HTERT RPE-1 (cell line): ENCODE data around the gene BTBD2.

ENCODE experiments used
- in situ Hi-C: fragments of 300-500 bp; cut with MboI; formaldehyde crosslinking; loops from 4 replicates; pipeline ENCODE4 v1.14.3; 2020; ENCODE audit warnings: low sequenced_read_pairs

The BTBD2 gene

GRCh38 chr19:2050991-2051772, 35.7 kb upstream of the BTBD2 start, which contains the start of gene MKNK2:
Gene MKNK2 (minus strand): TSS chr19:2051244. CDS start chr19:2050851, 393 bp downstream.
- in situ Hi-C loops, result no loop called here

GRCh38 chr19:2050349-2050990, 35.0 kb upstream of the BTBD2 start:
- in situ Hi-C loops, result no loop called here

- in situ Hi-C loops, result no loop called here
Observed at GRCh38 chr19:2049741-2050348, 34.3 kb upstream of the BTBD2 start.

GRCh38 chr19:2048959-2049740, 33.6 kb upstream of the BTBD2 start:
- in situ Hi-C loops, result no loop called here

GRCh38 chr19:2048104-2048958, 32.8 kb upstream of the BTBD2 start:
- in situ Hi-C loops, result no loop called here

- in situ Hi-C loops, result no loop called here
Observed at GRCh38 chr19:2047449-2048103, 32.1 kb upstream of the BTBD2 start.

DNA sequence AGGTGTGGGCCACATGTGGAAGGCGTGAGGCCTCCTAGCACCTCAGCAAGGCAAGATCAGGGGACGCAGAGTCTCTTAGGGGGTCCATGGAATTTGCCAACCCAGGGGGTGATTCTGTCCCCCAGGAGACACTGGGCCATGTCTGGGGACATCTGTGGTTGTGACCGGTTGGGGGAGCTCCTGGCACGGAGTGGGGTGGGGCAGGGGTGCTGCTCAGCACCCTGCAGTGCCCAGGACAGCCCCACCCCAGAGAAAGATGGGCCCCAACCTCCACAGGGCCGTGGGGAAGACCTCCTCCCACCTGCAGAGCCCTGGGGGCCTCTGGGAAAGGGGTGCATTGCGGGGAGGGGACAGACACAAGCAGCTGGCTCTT, 31.5 kb upstream of the BTBD2 start:
- in situ Hi-C loops, result no loop called here

- in situ Hi-C loops, result no loop called here
Observed at GRCh38 chr19:2046046-2046907, 30.8 kb upstream of the BTBD2 start.

DNA sequence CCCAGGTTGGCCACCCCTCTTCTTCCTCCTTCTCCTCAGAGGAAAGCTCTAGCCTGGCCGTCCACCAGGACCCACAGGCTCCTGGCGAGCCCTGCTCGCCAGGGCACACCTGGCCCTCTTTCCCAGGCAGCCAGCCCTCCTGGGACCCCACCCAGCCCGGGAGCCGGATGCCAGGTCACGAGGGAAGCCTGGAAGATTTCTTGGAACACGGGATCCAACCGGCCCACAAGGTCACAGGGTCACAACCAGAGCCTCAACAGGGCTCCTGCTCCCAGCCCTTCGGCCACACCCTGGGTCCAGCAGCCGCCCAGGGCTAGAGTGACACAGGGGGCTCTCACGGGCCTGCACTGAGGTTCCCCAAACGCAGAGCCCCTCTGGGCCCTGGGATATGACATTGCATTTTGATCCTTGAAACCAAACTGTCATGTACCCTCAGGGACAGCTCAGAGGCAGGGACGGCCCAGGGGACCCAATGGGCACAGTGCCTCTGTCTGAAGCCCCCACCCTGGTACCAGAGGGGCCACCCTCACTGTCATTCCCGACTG, 30.1 kb upstream of the BTBD2 start:
- in situ Hi-C loops, result no loop called here

GRCh38 chr19:2044709-2045500, 29.4 kb upstream of the BTBD2 start:
- in situ Hi-C loops, result no loop called here

DNA sequence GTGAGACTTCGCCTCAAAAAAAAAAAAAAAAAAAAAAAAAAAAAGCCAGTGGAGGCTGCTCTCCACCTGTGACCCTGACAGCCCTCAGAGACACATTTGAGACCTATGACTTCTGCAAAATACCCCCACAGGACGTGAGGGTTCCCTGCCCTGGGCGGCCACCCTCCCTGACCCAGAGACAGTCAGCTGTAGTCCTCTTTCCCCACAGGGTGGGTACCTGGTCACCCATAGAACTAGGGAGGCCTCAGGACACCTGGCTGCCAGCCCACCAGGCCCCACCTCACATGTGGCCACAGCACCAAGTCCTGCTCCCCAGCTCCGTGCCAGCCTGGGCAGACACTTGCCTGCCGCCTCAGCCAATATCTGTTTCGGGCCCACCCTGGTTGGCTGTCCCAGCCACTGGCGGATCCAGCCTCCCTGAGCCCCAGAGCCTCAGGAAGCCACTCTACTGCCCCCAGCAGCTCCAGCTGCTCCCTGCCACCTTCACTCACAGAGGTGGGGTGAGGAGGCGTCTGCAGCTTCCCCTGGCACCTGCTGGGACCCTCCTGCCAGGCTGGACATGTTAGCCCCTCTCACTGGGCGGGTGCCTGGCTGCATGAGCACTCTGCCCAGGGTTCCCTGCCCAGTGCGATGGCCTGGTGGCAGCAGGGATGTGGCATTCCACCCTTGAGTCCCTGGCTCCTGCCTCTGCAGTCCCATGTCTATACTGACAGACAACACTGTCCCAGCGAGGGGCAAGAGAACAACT, 28.6 kb upstream of the BTBD2 start:
- in situ Hi-C loops, result no loop called here

GRCh38 chr19:2043251-2043641, 27.7 kb upstream of the BTBD2 start:
- in situ Hi-C loops, result no loop called here

- in situ Hi-C loops, result no loop called here
Observed at GRCh38 chr19:2042485-2043250, 27.2 kb upstream of the BTBD2 start.

DNA sequence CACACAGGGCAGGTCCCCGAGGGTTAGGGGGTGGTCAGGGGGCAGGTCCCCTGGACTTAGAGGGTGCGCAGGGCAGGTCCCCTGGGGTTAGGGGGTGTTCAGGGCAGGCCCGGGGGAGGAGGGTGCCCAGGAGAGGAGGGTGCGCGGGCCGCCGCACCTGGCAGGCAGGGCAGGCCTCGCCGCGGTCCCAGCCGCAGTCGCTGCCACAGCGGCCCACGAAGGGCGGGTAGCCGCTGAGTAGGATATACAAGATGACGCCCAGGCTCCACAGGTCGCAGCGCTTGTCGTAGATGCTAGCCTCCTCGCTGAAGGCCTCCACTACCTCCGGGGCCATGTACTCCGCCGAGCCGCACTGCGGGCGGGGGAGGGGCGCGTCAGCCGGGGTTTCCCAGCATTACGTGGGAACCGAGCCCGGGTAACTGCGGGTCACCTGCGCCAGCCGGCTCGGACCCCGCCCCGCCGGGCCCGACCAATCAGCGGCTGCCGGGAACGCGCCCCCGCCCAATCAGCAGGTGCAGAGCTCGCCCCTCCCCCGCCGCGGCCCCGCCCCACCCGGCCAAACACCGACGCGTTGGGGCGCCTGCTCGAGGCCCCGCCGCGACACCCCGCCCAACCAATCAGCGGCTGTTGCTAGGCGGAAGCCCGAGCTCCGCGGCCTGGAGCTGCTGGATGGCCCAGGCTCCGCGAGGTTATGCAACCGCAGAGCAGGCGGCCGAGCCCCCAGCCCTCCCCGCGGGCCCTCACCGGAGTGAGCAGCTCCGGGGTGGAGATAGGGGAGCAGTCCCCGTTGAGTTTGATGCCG, 26.4 kb upstream of the BTBD2 start:
- in situ Hi-C loops, result no loop called here

DNA sequence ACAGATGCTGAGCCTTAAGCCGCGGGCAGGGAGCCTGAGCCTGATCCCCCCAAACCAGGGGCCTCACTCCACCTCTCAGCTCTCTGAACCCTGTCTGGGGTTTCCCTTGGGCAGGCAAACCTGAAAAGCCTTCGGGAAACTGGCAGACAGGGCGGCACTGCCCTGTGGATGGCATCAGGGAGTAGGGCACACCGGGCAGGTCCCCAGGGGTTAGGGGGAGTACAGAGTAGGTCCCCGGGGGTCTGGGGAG, 25.8 kb upstream of the BTBD2 start:
- in situ Hi-C loops, result no loop called here
